ENCODE results near the gene ABAT. TPM values are rescaled to one million over a fixed set of nuclear protein-coding genes. Genes with fewer than 3 reads are reported as not detected.

Gene ABAT
- total RNA-seq, 1 experiment from 2014 or later = 7.3 TPM

DNA sequence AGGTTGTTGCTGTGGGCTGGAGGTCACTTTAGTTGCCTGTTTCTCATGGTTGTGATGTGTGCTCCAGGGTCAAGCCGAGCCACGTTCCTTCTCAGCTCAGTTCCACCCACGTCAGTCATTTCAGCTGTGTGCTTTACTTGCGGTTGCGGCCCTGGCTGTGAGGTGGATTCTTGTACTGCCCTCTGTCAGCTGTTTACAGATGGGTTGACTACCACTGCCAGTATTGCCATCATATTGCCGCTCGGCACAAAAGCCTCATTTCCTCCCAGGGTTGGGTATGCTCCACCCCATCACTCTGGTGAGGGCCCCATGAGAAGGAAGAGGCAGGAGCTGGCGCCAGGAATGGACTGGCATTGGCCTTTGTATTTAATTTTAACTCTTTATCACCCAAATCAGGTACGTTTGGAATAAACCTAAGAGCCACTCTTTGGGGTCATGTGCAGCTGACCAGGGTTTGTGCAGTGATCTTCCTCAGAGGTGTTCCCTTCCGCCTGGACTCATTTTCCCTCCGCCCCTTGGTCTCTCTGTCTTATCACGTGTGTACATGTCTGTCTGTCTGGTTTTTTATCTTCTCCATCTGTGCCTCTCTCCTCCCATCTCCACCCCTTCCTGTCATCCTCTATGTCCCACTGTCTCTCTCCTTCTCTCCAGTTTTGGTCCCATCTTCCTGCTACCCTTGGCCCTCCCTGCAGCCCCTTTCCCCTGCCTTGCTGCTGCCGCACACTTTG, 27.9 kb upstream of the ABAT start:
- Histone ChIP-seq H3K79me1 (ENCODE audit: insufficient read depth, low read depth, low read length, poor library complexity, severe bottlenecking) (no peaks in the 10 kb centered on the region), H2BK5ac (ENCODE audit: insufficient read length, low read length) (no peak overlapping the region), H3K9ac (ENCODE audit: extremely low read depth, insufficient read length, low read length) (no peak overlapping the region), H3K23me2 (ENCODE audit: insufficient read length, low read depth, low read length, poor library complexity, severe bottlenecking) (no peaks in the 10 kb centered on the region), H3K9me3 (ENCODE audit: control insufficient read depth, low read depth, low read length) (no peaks in the 10 kb centered on the region), H3K14ac (ENCODE audit: insufficient read depth, low read length) (no peak overlapping the region), H4K5ac (ENCODE audit: insufficient read length, low read depth, low read length) (no peak overlapping the region), H4K8ac (replicated peaks; ENCODE audit: insufficient read length, low read depth, low read length) (no peak overlapping the region), H3K56ac (ENCODE audit: insufficient read length, low read depth, low read length) (no peak overlapping the region), H3K79me2 (ENCODE audit: insufficient read depth, low read length) (no peaks in the 10 kb centered on the region), H3K4me1 (ENCODE audit: insufficient read depth, low read length) (no peaks in the 10 kb centered on the region; the same call in 1 of the 2 replicates), H2BK15ac (ENCODE audit: low read depth, low read length) (no peak overlapping the region), H3K23ac (ENCODE audit: insufficient read length, low read depth, low read length) (no peak overlapping the region), H2BK12ac (ENCODE audit: insufficient read length, low read depth, low read length) (no peak overlapping the region), H3K4ac (ENCODE audit: low read depth, low read length) (no peak overlapping the region), H2BK120ac (ENCODE audit: low read depth, low read length, poor library complexity, severe bottlenecking) (no peak overlapping the region), H2AK5ac (ENCODE audit: insufficient read length, low read length) (no peak overlapping the region), H3K18ac (ENCODE audit: insufficient read length, low read depth, low read length) (no peak overlapping the region), H4K91ac (ENCODE audit: insufficient read length, low read depth, low read length) (no peak overlapping the region), H3K27ac (ENCODE audit: insufficient read length, low read depth, low read length) (no peak overlapping the region), H2AFZ (ENCODE audit: low read length) (no peak overlapping the region), H3T11ph (ENCODE audit: low read length) (no peak overlapping the region), H4K20me1 (ENCODE audit: control insufficient read depth, insufficient read depth, insufficient read length) (no peaks in the 10 kb centered on the region), H3K4me2 (ENCODE audit: insufficient read depth, insufficient read length, low read length) (no peak overlapping the region), H2BK20ac (ENCODE audit: low read depth, low read length, poor library complexity, severe bottlenecking) (no peak overlapping the region), H3K27me3 (ENCODE audit: insufficient read depth, low read length) (no peaks in the 10 kb centered on the region)
- Mint-ChIP-seq H3K4me3 (no peak overlapping the region), H3K36me3 (ENCODE audit: insufficient read depth in 1 of 3, low read depth in 3 of 3) (peaks cover 59 to 75% (median 72%) of the 10 kb centered on the region in 3 experiments; a peak in 6 of 7 replicates), H3K9me3 (no peaks in the 10 kb centered on the region), H3K27me3 (ENCODE audit: low read depth) (no peaks in the 10 kb centered on the region), H3K4me1 (peaks cover 2% of the 10 kb centered on the region in 2 experiments; a peak in 3 of 4 replicates), H3K27ac (peak overlapping the region in 1 of 3 experiments; percentile 20; a peak in 3 of 7 replicates)
- TF ChIP-seq, protein P1, sequence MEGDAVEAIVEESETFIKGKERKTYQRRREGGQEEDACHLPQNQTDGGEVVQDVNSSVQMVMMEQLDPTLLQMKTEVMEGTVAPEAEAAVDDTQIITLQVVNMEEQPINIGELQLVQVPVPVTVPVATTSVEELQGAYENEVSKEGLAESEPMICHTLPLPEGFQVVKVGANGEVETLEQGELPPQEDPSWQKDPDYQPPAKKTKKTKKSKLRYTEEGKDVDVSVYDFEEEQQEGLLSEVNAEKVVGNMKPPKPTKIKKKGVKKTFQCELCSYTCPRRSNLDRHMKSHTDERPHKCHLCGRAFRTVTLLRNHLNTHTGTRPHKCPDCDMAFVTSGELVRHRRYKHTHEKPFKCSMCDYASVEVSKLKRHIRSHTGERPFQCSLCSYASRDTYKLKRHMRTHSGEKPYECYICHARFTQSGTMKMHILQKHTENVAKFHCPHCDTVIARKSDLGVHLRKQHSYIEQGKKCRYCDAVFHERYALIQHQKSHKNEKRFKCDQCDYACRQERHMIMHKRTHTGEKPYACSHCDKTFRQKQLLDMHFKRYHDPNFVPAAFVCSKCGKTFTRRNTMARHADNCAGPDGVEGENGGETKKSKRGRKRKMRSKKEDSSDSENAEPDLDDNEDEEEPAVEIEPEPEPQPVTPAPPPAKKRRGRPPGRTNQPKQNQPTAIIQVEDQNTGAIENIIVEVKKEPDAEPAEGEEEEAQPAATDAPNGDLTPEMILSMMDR (conservative IDR thresholded peaks at IDR 0.05) = no peak
- no peak for DNase-seq
- WGBS (ENCODE audit: extremely low coverage, insufficient read length, low lambda C conversion rate) = no CpG with 5 or more reads among the region's 13 CpGs
